HG03025 (cell line): Measurements from ENCODE around the gene ZNF18.

Experiments
- ATAC-seq: cut with Tn5 transposase; IDR thresholded peaks from one replicate; pipeline ENCODE4 v1.9.1; 2021; ENCODE audit warnings: mild to moderate bottlenecking, moderate library complexity; ENCODE audit not compliant: unreplicated experiment, low FRiP score

ZNF18 gene

GRCh38 chr17:11997147-11997971 lies at the start of gene ZNF18:
TSS of gene ZNF18 (minus strand) at chr17:11997475. CDS start at chr17:11992829, 4,646 bp downstream.
- peak; percentile 93 for ATAC-seq

- ATAC-seq: no peak
These were observed 49.5 kb upstream of the ZNF18 start for GRCh38 chr17:12046786-12047185.

GRCh38 chr17:12043702-12044101 lies 46.4 kb upstream of the ZNF18 start:
- ATAC-seq: no peak

- no peak for ATAC-seq
These were observed 44.0 kb upstream of the ZNF18 start for GRCh38 chr17:12041312-12041711.

- no peak for ATAC-seq
These were observed 43.2 kb upstream of the ZNF18 start for GRCh38 chr17:12040478-12040877.

- ATAC-seq: no peak
These were observed 40.7 kb upstream of the ZNF18 start for GRCh38 chr17:12037970-12038369.

GRCh38 chr17:12035673-12036072 lies 38.4 kb upstream of the ZNF18 start:
- no peak for ATAC-seq

GRCh38 chr17:12034538-12034937 lies 37.3 kb upstream of the ZNF18 start:
- no peak for ATAC-seq

GRCh38 chr17:12028611-12029010 lies 31.3 kb upstream of the ZNF18 start:
- no peak for ATAC-seq

GRCh38 chr17:12027658-12028057 lies 30.4 kb upstream of the ZNF18 start:
- no peak for ATAC-seq

GRCh38 chr17:12024327-12024726 lies 27.1 kb upstream of the ZNF18 start:
- ATAC-seq: no peak

GRCh38 chr17:12022310-12022709 lies 25.0 kb upstream of the ZNF18 start:
- ATAC-seq: no peak

GRCh38 chr17:12021623-12022140 lies 24.4 kb upstream of the ZNF18 start:
- no peak for ATAC-seq

GRCh38 chr17:12020642-12021622 lies 23.7 kb upstream of the ZNF18 start, which contains the start of gene MAP2K4:
TSS of gene MAP2K4 (plus strand) at chr17:12020877. CDS start at chr17:12020887, 10 bp downstream.
- ATAC-seq: peak; percentile 83

- ATAC-seq: no peak
These were observed 10.2 kb upstream of the ZNF18 start for GRCh38 chr17:12007466-12007865.

- no peak for ATAC-seq
These were observed 2.4 kb upstream of the ZNF18 start for GRCh38 chr17:11999696-12000095.

GRCh38 chr17:11997972-11998233 lies 628 bp upstream of the ZNF18 start:
- ATAC-seq: no peak

- ATAC-seq: peak; percentile 37
These were observed 541 bp downstream of the ZNF18 start for GRCh38 chr17:11996722-11997146.

- ATAC-seq: no peak
These were observed 5.8 kb downstream of the ZNF18 start for GRCh38 chr17:11991461-11991860.

- ATAC-seq: no peak
These were observed 6.8 kb downstream of the ZNF18 start for GRCh38 chr17:11990363-11990983.

- no peak for ATAC-seq
These were observed 10.3 kb downstream of the ZNF18 start for GRCh38 chr17:11986942-11987329.
